ENCODE results near the gene SPAG6. TPM values are rescaled to one million over a fixed set of nuclear protein-coding genes. Genes with fewer than 3 reads are reported as not detected.

SPAG6 gene
- total RNA-seq, 1 experiment from 2014 or later = 0.79 TPM

GRCh38 chr10:22455068-22455857, 110.0 kb downstream of the SPAG6 start:
- BruUV-seq (replicated peaks) = no TSS peak
- Mint-ChIP-seq H3K9me3 (ENCODE audit: unreplicated experiment) (peaks cover 10% of the 10 kb centered on the region), H3K36me3 (ENCODE audit: insufficient read depth, unreplicated experiment) (no peaks in the 10 kb centered on the region), H3K4me1 (ENCODE audit: low read depth, unreplicated experiment) (peaks cover 12% of the 10 kb centered on the region), H3K27ac (ENCODE audit: unreplicated experiment) (no peak overlapping the region), H3K4me3 (ENCODE audit: unreplicated experiment) (no peak overlapping the region), H3K27me3 (ENCODE audit: insufficient read depth, unreplicated experiment) (no peaks in the 10 kb centered on the region)
- no peaks in the 10 kb centered on the region for H3K27me3 ChIP-seq (replicated peaks; ENCODE audit: control insufficient read depth, insufficient read depth, low read length)
- POLR2A ChIA-PET = no interaction called here
- no peak overlapping the region for H3K4me3 ChIP-seq (ENCODE audit: low read depth, low read length)
- intact Hi-C loops (cut with micrococcal nuclease; ENCODE audit: unreplicated experiment) = no loop called here
- H3K9me3 ChIP-seq = no peaks in the 10 kb centered on the region
- H3K36me3 ChIP-seq (ENCODE audit: control insufficient read depth, insufficient read depth, low read length) = no peaks in the 10 kb centered on the region
- CTCF ChIA-PET = interaction anchor here (1.5 kb wide), 1 partner anchor 17 kb away, joined by 6 read pairs; no protein-coding TSS in a partner anchor
- TF ChIP-seq CTCF (IDR thresholded peaks at IDR 0.05; ENCODE audit: insufficient read depth in 1 of 2, low read depth in 1 of 2, low read length in 1 of 2, severe bottlenecking in 1 of 2, unreplicated experiment in 1 of 2) = no peak
- no peaks in the 10 kb centered on the region for H3K4me1 ChIP-seq
- no peak for DNase-seq

DNA sequence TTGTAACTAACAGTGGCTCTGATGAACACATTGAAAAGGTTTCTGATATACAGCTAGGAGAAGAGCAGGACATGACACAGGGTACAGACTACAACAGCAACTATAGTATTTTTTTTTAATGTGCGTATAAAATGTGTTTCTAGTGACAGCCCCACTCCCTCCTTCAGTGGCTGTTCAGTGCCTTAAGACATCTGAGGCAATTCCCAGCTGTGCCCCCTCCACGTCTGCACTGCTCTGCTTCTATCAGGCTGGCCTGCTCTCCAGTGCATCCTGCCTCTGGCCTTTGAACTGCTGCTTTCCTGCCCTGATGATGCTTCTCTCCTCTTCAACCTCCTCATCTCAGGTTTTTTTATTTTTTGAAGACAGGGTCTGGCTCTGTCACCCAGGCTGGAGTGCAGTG, 111.2 kb downstream of the SPAG6 start:
- CTCF ChIA-PET = no interaction called here

More for the DNA sequence above, 111.2 kb downstream of the SPAG6 start:
- no peaks in the 10 kb centered on the region for H3K4me1 ChIP-seq
- Mint-ChIP-seq H3K4me1 (ENCODE audit: low read depth, unreplicated experiment) (peaks cover 12% of the 10 kb centered on the region), H3K4me3 (ENCODE audit: unreplicated experiment) (no peak overlapping the region), H3K36me3 (ENCODE audit: insufficient read depth, unreplicated experiment) (no peaks in the 10 kb centered on the region), H3K9me3 (ENCODE audit: unreplicated experiment) (peaks cover 7% of the 10 kb centered on the region), H3K27me3 (ENCODE audit: insufficient read depth, unreplicated experiment) (no peaks in the 10 kb centered on the region), H3K27ac (ENCODE audit: unreplicated experiment) (no peak overlapping the region)
- H3K27me3 ChIP-seq (replicated peaks; ENCODE audit: control insufficient read depth, insufficient read depth, low read length) = no peaks in the 10 kb centered on the region
- POLR2A ChIA-PET = no interaction called here
- intact Hi-C loops (cut with micrococcal nuclease; ENCODE audit: unreplicated experiment) = no loop called here
- no peaks in the 10 kb centered on the region for H3K36me3 ChIP-seq (ENCODE audit: control insufficient read depth, insufficient read depth, low read length)
- no TSS peak for BruUV-seq (replicated peaks)
- DNase-seq = no peak
- no peaks in the 10 kb centered on the region for H3K9me3 ChIP-seq
- TF ChIP-seq CTCF (IDR thresholded peaks at IDR 0.05; ENCODE audit: insufficient read depth in 1 of 2, low read depth in 1 of 2, low read length in 1 of 2, severe bottlenecking in 1 of 2, unreplicated experiment in 1 of 2) = no peak
- no peak overlapping the region for H3K4me3 ChIP-seq (ENCODE audit: low read depth, low read length)

Measured in Caco-2 (cell line).